ENCODE measurements around the gene VAX1. TPM values are rescaled to one million over a fixed set of nuclear protein-coding genes. Genes with fewer than 3 reads are reported as not detected.
A peak's percentile ranks its signal among the peaks of the same experiment; 100 is the strongest.

Gene VAX1
- polyA plus RNA-seq, 1 experiment: not detected

GRCh38 chr10:117170244-117170643, 32.2 kb upstream of the VAX1 start:
- H3K9me3 ChIP-seq (ENCODE audit: control insufficient read depth, insufficient read depth, low read length): peaks cover 21% of the 10 kb centered on the region; the same call in 1 of the 2 replicates
- POLR2A ChIA-PET: no interaction called here
- CTCF ChIA-PET: interaction anchor here (1.0 to 2.7 kb wide), 4 partner anchors 25 to 382 kb away, joined by 3 to 30 read pairs (median 4); no protein-coding TSS in a partner anchor
- DNase-seq (ENCODE audit: low read depth, low spot score): no peak
- H3K27ac ChIP-seq (ENCODE audit: low read depth, low read length): no peak overlapping the region
- peaks cover 73% of the 10 kb centered on the region for H3K27me3 ChIP-seq (ENCODE audit: control insufficient read depth, insufficient read depth, low read length)
- no peak overlapping the region for H3K4me3 ChIP-seq (ENCODE audit: low read depth, low read length)
- TF ChIP-seq CTCF (IDR thresholded peaks at IDR 0.05; ENCODE audit: low read depth, low read length): no peak

GRCh38 chr10:117169480-117169879, 31.4 kb upstream of the VAX1 start:
- CTCF ChIA-PET: interaction anchor here (1.0 to 4.1 kb wide), 5 partner anchors 24 to 381 kb away, joined by 3 to 33 read pairs (median 4); no protein-coding TSS in a partner anchor
- Histone ChIP-seq H3K4me3 (ENCODE audit: low read depth, low read length) (no peak overlapping the region), H3K27ac (ENCODE audit: low read depth, low read length) (no peak overlapping the region), H3K27me3 (ENCODE audit: control insufficient read depth, insufficient read depth, low read length) (peaks cover 79% of the 10 kb centered on the region), H3K9me3 (ENCODE audit: control insufficient read depth, insufficient read depth, low read length) (peaks cover 21% of the 10 kb centered on the region; the same call in 1 of the 2 replicates)
- DNase-seq (ENCODE audit: low read depth, low spot score): no peak
- no peak for TF ChIP-seq CTCF (IDR thresholded peaks at IDR 0.05; ENCODE audit: low read depth, low read length)
- POLR2A ChIA-PET: no interaction called here

DNA sequence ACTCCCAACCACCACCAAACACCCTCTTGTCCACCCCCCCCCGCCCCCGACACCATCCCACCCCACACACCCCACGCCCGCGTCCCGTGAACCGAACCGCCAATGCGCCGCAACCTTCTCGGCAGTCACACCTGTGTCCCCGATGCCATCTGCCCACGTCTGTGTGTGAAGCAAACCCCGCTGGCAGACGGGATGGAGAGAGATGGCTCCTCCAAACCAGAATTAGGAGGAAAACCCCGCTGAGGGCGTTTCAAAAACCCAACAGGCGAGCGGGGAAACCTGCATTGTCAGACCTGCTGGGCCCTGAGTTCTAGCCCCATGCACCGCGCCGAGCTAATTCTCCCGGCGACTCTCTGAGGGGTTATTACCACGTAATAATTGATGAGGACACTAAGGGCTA, 30.7 kb upstream of the VAX1 start:
- no peak for DNase-seq (ENCODE audit: low read depth, low spot score)
- CTCF ChIA-PET: interaction anchor here (0.6 to 5.6 kb wide), 13 partner anchors 257 to 604 kb away, joined by 3 to 106 read pairs (median 7); partner anchors contain the start of gene ENO4
- peaks cover 23% of the 10 kb centered on the region; the same call in 1 of the 2 replicates for H3K9me3 ChIP-seq (ENCODE audit: control insufficient read depth, insufficient read depth, low read length)
- POLR2A ChIA-PET: no interaction called here
- H3K27me3 ChIP-seq (ENCODE audit: control insufficient read depth, insufficient read depth, low read length): peaks cover 83% of the 10 kb centered on the region
- no peak for TF ChIP-seq CTCF (IDR thresholded peaks at IDR 0.05; ENCODE audit: low read depth, low read length)
- H3K27ac ChIP-seq (ENCODE audit: low read depth, low read length): no peak overlapping the region
- no peak overlapping the region for H3K4me3 ChIP-seq (ENCODE audit: low read depth, low read length)

DNA sequence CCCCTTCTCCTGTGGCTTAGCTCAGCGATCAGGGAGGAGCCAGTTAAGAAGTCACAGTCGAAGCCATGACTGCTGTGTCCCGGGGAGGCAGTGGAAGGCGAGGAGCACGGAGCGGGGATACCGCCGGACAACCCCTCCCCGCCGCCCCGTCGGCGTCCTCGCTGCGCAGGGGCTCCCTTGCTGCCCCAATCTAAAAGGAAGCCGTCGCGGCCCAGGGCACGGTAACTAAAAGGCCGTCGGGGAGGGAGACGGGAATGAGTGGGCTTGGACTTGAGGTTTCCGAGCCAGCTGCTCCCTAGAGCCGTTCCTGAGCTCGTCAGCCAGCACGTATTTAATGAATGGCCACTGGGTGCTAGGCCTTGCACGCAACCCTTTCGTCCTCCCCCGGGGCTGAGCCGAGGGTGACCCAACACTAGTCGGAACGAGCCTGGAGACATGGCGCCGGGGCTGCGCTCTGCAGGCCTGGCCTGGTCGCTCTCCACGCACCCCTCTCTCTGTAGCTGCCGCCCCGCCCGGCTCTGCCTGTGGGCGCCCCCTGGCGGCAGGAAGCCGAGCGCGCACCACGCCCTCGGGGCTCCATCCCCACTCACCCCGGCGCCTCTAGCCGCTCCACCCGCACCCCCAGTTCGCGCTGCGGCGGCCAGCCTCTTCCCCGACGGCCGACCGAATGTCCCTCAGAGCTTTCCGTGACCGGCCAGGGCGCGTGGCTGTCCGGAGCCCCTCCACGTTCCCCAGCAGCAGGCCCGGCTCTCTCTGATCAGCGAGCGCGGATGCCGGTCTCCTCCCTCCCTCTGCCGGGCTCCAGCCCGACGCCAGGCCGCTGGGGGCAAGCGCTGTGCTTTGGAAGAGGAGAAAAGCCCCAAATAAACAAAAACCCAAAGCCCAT, 30.0 kb upstream of the VAX1 start:
- ChIA-PET CTCF (interaction anchor here (0.5 to 5.6 kb wide), 23 partner anchors 7 to 603 kb away, joined by 3 to 106 read pairs (median 5); partner anchors contain the start of gene ENO4), POLR2A (no interaction called here)
- H3K4me3 ChIP-seq (ENCODE audit: low read depth, low read length): no peak overlapping the region
- no peak overlapping the region for H3K27ac ChIP-seq (ENCODE audit: low read depth, low read length)
- TF ChIP-seq CTCF (IDR thresholded peaks at IDR 0.05; ENCODE audit: low read depth, low read length): peak; percentile 62
- DNase-seq (ENCODE audit: low read depth, low spot score): no peak
- peaks cover 86% of the 10 kb centered on the region for H3K27me3 ChIP-seq (ENCODE audit: control insufficient read depth, insufficient read depth, low read length)
- H3K9me3 ChIP-seq (ENCODE audit: control insufficient read depth, insufficient read depth, low read length): peaks cover 29% of the 10 kb centered on the region; the same call in 1 of the 2 replicates
